ENCODE data around the gene JAZF1.

JAZF1 gene

GRCh38 chr7:28133872-28134271, 46.7 kb downstream of the JAZF1 start:
- FAIRE-seq, result no peak

- peak; percentile 39 for FAIRE-seq
These were observed 47.4 kb downstream of the JAZF1 start for GRCh38 chr7:28132959-28133870.

- FAIRE-seq, result peak; percentile 99
These were observed 50.3 kb downstream of the JAZF1 start for GRCh38 chr7:28130277-28130676.

GRCh38 chr7:28128608-28129007, 52.0 kb downstream of the JAZF1 start:
- peak; percentile 66 for FAIRE-seq

- no peak for FAIRE-seq
These were observed 54.1 kb downstream of the JAZF1 start for GRCh38 chr7:28126410-28127041.

- no peak for FAIRE-seq
These were observed 54.9 kb downstream of the JAZF1 start for GRCh38 chr7:28125431-28126409.

- no peak for FAIRE-seq
These were observed 56.2 kb downstream of the JAZF1 start for GRCh38 chr7:28124413-28124812.

GRCh38 chr7:28123752-28124151, 56.8 kb downstream of the JAZF1 start:
- FAIRE-seq, result no peak

- no peak for FAIRE-seq
These were observed 59.1 kb downstream of the JAZF1 start for GRCh38 chr7:28121496-28121895.

- FAIRE-seq, result no peak
These were observed 64.6 kb downstream of the JAZF1 start for GRCh38 chr7:28116041-28116440.

- FAIRE-seq, result no peak
These were observed 65.3 kb downstream of the JAZF1 start for GRCh38 chr7:28115261-28115660.

- FAIRE-seq, result no peak
These were observed 66.5 kb downstream of the JAZF1 start for GRCh38 chr7:28114056-28114455.

GRCh38 chr7:28112883-28113540, 67.6 kb downstream of the JAZF1 start:
- no peak for FAIRE-seq

GRCh38 chr7:28112467-28112866, 68.1 kb downstream of the JAZF1 start:
- peak; percentile 92 for FAIRE-seq

GRCh38 chr7:28112012-28112411, 68.6 kb downstream of the JAZF1 start:
- no peak for FAIRE-seq

- no peak for FAIRE-seq
These were observed 70.1 kb downstream of the JAZF1 start for GRCh38 chr7:28110427-28111012.

GRCh38 chr7:28108747-28109146, 71.8 kb downstream of the JAZF1 start:
- FAIRE-seq, result no peak

- FAIRE-seq, result no peak
These were observed 72.6 kb downstream of the JAZF1 start for GRCh38 chr7:28107960-28108359.

GRCh38 chr7:28106321-28106829, 74.2 kb downstream of the JAZF1 start:
- FAIRE-seq, result no peak

GRCh38 chr7:28105234-28105633, 75.4 kb downstream of the JAZF1 start:
- FAIRE-seq, result no peak

GRCh38 chr7:28104811-28105210, 75.8 kb downstream of the JAZF1 start:
- no peak for FAIRE-seq

Measured in endometrium (tissue), 2 donors.